ENCODE data around the gene STH.

DNA sequence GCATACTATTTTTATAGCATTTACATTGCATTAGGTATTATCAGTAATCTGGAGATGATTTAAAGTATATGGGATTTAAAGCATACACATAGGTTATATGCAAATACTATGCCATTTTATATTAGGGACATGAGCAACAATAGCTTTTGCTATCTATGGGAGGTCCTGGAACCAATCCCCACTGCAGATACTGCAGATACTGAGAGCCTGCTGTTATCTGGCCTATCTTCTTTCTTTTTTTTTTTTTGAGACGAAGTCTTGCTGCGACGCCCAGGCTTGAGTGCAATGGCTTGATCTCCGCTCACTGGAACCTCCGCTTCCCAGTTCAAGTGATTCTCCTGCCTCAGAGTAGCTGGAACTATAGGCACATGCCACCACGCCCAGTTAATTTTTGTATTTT, 37.4 kb downstream of the STH start:
- TF ChIP-seq, protein P1, sequence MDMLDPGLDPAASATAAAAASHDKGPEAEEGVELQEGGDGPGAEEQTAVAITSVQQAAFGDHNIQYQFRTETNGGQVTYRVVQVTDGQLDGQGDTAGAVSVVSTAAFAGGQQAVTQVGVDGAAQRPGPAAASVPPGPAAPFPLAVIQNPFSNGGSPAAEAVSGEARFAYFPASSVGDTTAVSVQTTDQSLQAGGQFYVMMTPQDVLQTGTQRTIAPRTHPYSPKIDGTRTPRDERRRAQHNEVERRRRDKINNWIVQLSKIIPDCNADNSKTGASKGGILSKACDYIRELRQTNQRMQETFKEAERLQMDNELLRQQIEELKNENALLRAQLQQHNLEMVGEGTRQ (IDR thresholded peaks at IDR 0.05): no peak
- TF ChIP-seq EP300 (IDR thresholded peaks at IDR 0.05): no peak
- no peak for TF ChIP-seq NPAS2 (CRISPR knock-in tag; IDR thresholded peaks at IDR 0.05; ENCODE audit: borderline replicate concordance)
- TF ChIP-seq MYC (IDR thresholded peaks at IDR 0.05; ENCODE audit: borderline replicate concordance, low read length): no peak
- TF ChIP-seq ATOH8 (CRISPR knock-in tag; IDR thresholded peaks at IDR 0.05; ENCODE audit: low read depth): no peak
- TF ChIP-seq, protein P2, sequence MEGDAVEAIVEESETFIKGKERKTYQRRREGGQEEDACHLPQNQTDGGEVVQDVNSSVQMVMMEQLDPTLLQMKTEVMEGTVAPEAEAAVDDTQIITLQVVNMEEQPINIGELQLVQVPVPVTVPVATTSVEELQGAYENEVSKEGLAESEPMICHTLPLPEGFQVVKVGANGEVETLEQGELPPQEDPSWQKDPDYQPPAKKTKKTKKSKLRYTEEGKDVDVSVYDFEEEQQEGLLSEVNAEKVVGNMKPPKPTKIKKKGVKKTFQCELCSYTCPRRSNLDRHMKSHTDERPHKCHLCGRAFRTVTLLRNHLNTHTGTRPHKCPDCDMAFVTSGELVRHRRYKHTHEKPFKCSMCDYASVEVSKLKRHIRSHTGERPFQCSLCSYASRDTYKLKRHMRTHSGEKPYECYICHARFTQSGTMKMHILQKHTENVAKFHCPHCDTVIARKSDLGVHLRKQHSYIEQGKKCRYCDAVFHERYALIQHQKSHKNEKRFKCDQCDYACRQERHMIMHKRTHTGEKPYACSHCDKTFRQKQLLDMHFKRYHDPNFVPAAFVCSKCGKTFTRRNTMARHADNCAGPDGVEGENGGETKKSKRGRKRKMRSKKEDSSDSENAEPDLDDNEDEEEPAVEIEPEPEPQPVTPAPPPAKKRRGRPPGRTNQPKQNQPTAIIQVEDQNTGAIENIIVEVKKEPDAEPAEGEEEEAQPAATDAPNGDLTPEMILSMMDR (IDR thresholded peaks at IDR 0.05): no peak
- no peak for TF ChIP-seq TP53 (CRISPR knock-in tag; IDR thresholded peaks at IDR 0.05)
- TF ChIP-seq, protein P3, sequence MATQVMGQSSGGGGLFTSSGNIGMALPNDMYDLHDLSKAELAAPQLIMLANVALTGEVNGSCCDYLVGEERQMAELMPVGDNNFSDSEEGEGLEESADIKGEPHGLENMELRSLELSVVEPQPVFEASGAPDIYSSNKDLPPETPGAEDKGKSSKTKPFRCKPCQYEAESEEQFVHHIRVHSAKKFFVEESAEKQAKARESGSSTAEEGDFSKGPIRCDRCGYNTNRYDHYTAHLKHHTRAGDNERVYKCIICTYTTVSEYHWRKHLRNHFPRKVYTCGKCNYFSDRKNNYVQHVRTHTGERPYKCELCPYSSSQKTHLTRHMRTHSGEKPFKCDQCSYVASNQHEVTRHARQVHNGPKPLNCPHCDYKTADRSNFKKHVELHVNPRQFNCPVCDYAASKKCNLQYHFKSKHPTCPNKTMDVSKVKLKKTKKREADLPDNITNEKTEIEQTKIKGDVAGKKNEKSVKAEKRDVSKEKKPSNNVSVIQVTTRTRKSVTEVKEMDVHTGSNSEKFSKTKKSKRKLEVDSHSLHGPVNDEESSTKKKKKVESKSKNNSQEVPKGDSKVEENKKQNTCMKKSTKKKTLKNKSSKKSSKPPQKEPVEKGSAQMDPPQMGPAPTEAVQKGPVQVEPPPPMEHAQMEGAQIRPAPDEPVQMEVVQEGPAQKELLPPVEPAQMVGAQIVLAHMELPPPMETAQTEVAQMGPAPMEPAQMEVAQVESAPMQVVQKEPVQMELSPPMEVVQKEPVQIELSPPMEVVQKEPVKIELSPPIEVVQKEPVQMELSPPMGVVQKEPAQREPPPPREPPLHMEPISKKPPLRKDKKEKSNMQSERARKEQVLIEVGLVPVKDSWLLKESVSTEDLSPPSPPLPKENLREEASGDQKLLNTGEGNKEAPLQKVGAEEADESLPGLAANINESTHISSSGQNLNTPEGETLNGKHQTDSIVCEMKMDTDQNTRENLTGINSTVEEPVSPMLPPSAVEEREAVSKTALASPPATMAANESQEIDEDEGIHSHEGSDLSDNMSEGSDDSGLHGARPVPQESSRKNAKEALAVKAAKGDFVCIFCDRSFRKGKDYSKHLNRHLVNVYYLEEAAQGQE (IDR thresholded peaks at IDR 0.05): no peak
- TF ChIP-seq ELK1 (IDR thresholded peaks at IDR 0.05; ENCODE audit: low read depth, low read length): no peak
- TF ChIP-seq, protein P4, sequence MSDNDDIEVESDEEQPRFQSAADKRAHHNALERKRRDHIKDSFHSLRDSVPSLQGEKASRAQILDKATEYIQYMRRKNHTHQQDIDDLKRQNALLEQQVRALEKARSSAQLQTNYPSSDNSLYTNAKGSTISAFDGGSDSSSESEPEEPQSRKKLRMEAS (IDR thresholded peaks at IDR 0.05): no peak
- TF ChIP-seq SREBF2 (IDR thresholded peaks at IDR 0.05): no peak
- TF ChIP-seq CBX2 (IDR thresholded peaks at IDR 0.05; ENCODE audit: borderline replicate concordance, low read depth): no peak
- no peak for TF ChIP-seq MAZ (IDR thresholded peaks at IDR 0.05; ENCODE audit: borderline replicate concordance, low read depth, low read length)

Measured in A549 (cell line).